NCI-H345 (cell line): ENCODE data around the gene KCNQ1.

Experiments used
- DNase-seq: peaks from one replicate; lab custom pipeline; 2025; lab: John Stamatoyannopoulos, UW

KCNQ1 gene

GRCh38 chr11:2649848-2650247 lies 205.0 kb downstream of the KCNQ1 start:
- no peak for DNase-seq

- DNase-seq: no peak
Observed at GRCh38 chr11:2650343-2650867, 205.6 kb downstream of the KCNQ1 start.

- no peak for DNase-seq
Observed at GRCh38 chr11:2651054-2651617, 206.3 kb downstream of the KCNQ1 start.

GRCh38 chr11:2651826-2652271 lies 207.0 kb downstream of the KCNQ1 start:
- DNase-seq: no peak

GRCh38 chr11:2652333-2653197 lies 207.8 kb downstream of the KCNQ1 start:
- DNase-seq: no peak

GRCh38 chr11:2653198-2653551 lies 208.4 kb downstream of the KCNQ1 start:
- no peak for DNase-seq

- peak; percentile 74 for DNase-seq
Observed at GRCh38 chr11:2653930-2654739, 209.3 kb downstream of the KCNQ1 start.

- peak; percentile 3 for DNase-seq
Observed at GRCh38 chr11:2655016-2655719, 210.4 kb downstream of the KCNQ1 start.

GRCh38 chr11:2655834-2656622 lies 211.2 kb downstream of the KCNQ1 start:
- peak; percentile 63 for DNase-seq

GRCh38 chr11:2656859-2657258 lies 212.1 kb downstream of the KCNQ1 start:
- DNase-seq: no peak

- no peak for DNase-seq
Observed at GRCh38 chr11:2657697-2658284, 213.0 kb downstream of the KCNQ1 start.

GRCh38 chr11:2660357-2660939 lies 215.6 kb downstream of the KCNQ1 start:
- DNase-seq: no peak

- no peak for DNase-seq
Observed at GRCh38 chr11:2661173-2662023, 216.6 kb downstream of the KCNQ1 start.

- no peak for DNase-seq
Observed at GRCh38 chr11:2662024-2662312, 217.2 kb downstream of the KCNQ1 start.

GRCh38 chr11:2662430-2663299 lies 217.9 kb downstream of the KCNQ1 start:
- DNase-seq: no peak

- no peak for DNase-seq
Observed at GRCh38 chr11:2663506-2663905, 218.7 kb downstream of the KCNQ1 start.

- no peak for DNase-seq
Observed at GRCh38 chr11:2663915-2664314, 219.1 kb downstream of the KCNQ1 start.

- DNase-seq: no peak
Observed at GRCh38 chr11:2664376-2664775, 219.6 kb downstream of the KCNQ1 start.
